BJ (cell line): ENCODE measurements around the gene MAP1B. TPM values are rescaled to one million over a fixed set of nuclear protein-coding genes. Genes with fewer than 3 reads are reported as not detected.

Source experiments
- CTCF ChIA-PET: fragments of 350-600 bp; formaldehyde crosslinking; extraction: SDS; loops from one replicate; lab custom pipeline; 2021; ENCODE audit warnings: antibody characterized with exemption, inconsistent platforms; lab: Yijun Ruan, JAX
- POLR2A ChIA-PET: fragments of 300-600 bp; sonication (Branson Sonifier 250); formaldehyde crosslinking; extraction: SDS; loops from one replicate; lab custom pipeline; 2021; ENCODE audit warnings: antibody characterized with exemption; lab: Charles Lee
- DNase-seq: peaks from one replicate; pipeline ENCODE4 v3.0.0-alpha.2; 2011; ENCODE audit warnings: low read depth
- H3K27me3 ChIP-seq: 2 replicates; pipeline ENCODE4 v1.6.0; 2011; ENCODE audit warnings: low read length; ENCODE audit not compliant: control insufficient read depth, insufficient read depth
- H3K36me3 ChIP-seq: 2 replicates; pipeline ENCODE4 v1.5.1; 2011; ENCODE audit warnings: low read length; ENCODE audit not compliant: control insufficient read depth, insufficient read depth
- H3K4me3 ChIP-seq: 2 replicates; pipeline ENCODE4 v1.5.1; 2011; ENCODE audit warnings: low read depth, mild to moderate bottlenecking, control low read depth, low read length
- polyA plus RNA-seq: library from polyadenylated mRNA; depleted of rRNA; stranded (reverse); fragments of >200 nt; gene quantifications from 2 replicates; pipeline ENCODE4 v1.2.3, GENCODE V29; 2011
- TF ChIP-seq, protein P1 (sequence below): IDR thresholded peaks from 2 replicates; pipeline ENCODE4 v1.5.1; 2011; ENCODE audit warnings: low read depth, mild to moderate bottlenecking, control low read depth, inconsistent platforms, low read length, moderate library complexity; ENCODE audit not compliant: insufficient read depth

Gene MAP1B
- polyA plus RNA-seq, 1 experiment = 27.1 TPM

DNA sequence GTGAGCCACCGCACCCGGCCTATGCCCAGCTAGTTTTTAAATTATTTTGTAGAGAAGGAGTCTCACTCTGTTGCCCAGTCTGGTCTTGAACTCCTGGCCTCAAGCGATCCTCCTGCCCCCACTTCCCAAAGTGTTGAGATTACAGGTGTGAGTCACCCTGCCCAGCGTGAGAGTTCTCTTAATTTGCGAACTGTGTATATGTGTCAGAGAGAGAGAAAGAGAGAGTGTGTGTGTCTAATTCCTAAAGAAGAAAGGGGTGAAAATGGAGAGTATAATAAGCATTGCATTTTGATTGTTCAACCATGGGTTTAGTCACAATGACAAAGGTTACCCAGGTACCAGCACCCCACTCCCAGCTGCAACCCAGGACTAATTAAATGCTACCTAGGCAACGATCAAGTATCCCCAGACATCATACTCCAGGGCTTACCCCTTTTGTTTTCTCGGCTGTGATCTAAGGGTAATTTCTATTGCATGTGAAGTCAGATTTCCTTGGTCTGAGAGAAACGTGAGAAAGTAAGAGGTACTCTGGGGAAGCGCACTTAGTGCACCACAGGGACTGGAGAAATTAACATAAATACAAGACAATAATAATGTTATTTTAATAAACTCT is 16.6 kb downstream of the MAP1B start:
- POLR2A ChIA-PET = no interaction called here
- TF ChIP-seq, protein P1, sequence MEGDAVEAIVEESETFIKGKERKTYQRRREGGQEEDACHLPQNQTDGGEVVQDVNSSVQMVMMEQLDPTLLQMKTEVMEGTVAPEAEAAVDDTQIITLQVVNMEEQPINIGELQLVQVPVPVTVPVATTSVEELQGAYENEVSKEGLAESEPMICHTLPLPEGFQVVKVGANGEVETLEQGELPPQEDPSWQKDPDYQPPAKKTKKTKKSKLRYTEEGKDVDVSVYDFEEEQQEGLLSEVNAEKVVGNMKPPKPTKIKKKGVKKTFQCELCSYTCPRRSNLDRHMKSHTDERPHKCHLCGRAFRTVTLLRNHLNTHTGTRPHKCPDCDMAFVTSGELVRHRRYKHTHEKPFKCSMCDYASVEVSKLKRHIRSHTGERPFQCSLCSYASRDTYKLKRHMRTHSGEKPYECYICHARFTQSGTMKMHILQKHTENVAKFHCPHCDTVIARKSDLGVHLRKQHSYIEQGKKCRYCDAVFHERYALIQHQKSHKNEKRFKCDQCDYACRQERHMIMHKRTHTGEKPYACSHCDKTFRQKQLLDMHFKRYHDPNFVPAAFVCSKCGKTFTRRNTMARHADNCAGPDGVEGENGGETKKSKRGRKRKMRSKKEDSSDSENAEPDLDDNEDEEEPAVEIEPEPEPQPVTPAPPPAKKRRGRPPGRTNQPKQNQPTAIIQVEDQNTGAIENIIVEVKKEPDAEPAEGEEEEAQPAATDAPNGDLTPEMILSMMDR = no peak
- CTCF ChIA-PET = interaction anchor here (0.6 to 1.9 kb wide), 2 partner anchors 9 to 341 kb away, joined by 4 to 5 read pairs; no protein-coding TSS in a partner anchor

GRCh38 chr5:72125271-72125940 is 18.1 kb downstream of the MAP1B start:
- peaks cover 2% of the 10 kb centered on the region; the same call in 1 of the 2 replicates for H3K36me3 ChIP-seq
- H3K27me3 ChIP-seq = no peaks in the 10 kb centered on the region
- DNase-seq = no peak
- ChIA-PET CTCF (interaction anchor here (0.7 to 1.9 kb wide), 2 partner anchors 10 to 13 kb away, joined by 3 to 5 read pairs; no protein-coding TSS in a partner anchor), POLR2A (no interaction called here)
- H3K4me3 ChIP-seq = no peak overlapping the region
- TF ChIP-seq, protein P1 = no peak

More for the DNA sequence above, 16.6 kb downstream of the MAP1B start:
- Histone ChIP-seq H3K27me3 (no peaks in the 10 kb centered on the region), H3K36me3 (peaks cover 2% of the 10 kb centered on the region; the same call in 1 of the 2 replicates), H3K4me3 (no peak overlapping the region)
- no peak for DNase-seq

- POLR2A ChIA-PET = no interaction called here
- TF ChIP-seq, protein P1 = no peak
- CTCF ChIA-PET = interaction anchor here (1.3 kb wide), 1 partner anchor 15 kb away, joined by 3 read pairs; no protein-coding TSS in a partner anchor
- no peak overlapping the region for H3K4me3 ChIP-seq
- no peaks in the 10 kb centered on the region for H3K27me3 ChIP-seq
- no peak for DNase-seq
- H3K36me3 ChIP-seq = peaks cover 1% of the 10 kb centered on the region; the same call in 1 of the 2 replicates
These were observed 18.8 kb downstream of the MAP1B start for GRCh38 chr5:72125941-72126620.

- no peaks in the 10 kb centered on the region for H3K27me3 ChIP-seq
- ChIA-PET POLR2A (no interaction called here), CTCF (interaction anchor here (1.3 kb wide), 1 partner anchor 15 kb away, joined by 3 read pairs; no protein-coding TSS in a partner anchor)
- H3K4me3 ChIP-seq = no peak overlapping the region
- TF ChIP-seq, protein P1 = no peak
- peaks cover 1% of the 10 kb centered on the region; the same call in 1 of the 2 replicates for H3K36me3 ChIP-seq
- DNase-seq = no peak
These were observed 19.5 kb downstream of the MAP1B start for GRCh38 chr5:72126796-72127195.

- no peak for DNase-seq
- ChIA-PET POLR2A (no interaction called here), CTCF (interaction anchor here (1.1 to 1.4 kb wide), 2 partner anchors 64 to 169 kb away, joined by 3 to 6 read pairs; no protein-coding TSS in a partner anchor)
- Histone ChIP-seq H3K4me3 (no peak overlapping the region), H3K36me3 (no peaks in the 10 kb centered on the region), H3K27me3 (no peaks in the 10 kb centered on the region)
- TF ChIP-seq, protein P1 = no peak
These were observed 22.4 kb downstream of the MAP1B start for GRCh38 chr5:72129725-72130124.
